H1 (cell line): ENCODE measurements around the gene ARL6IP4. TPM values are rescaled to one million over a fixed set of nuclear protein-coding genes. Genes with fewer than 3 reads are reported as not detected.

Source experiments
- CTCF ChIA-PET: fragments of 300-600 bp; sonication (Branson Sonifier 250); formaldehyde crosslinking; loops from one replicate; lab custom pipeline; 2021; ENCODE audit not compliant: partially characterized antibody; lab: Charles Lee
- POLR2A ChIA-PET: fragments of 300-600 bp; sonication (Branson Sonifier 250); formaldehyde crosslinking; loops from one replicate; lab custom pipeline; 2021; ENCODE audit warnings: inconsistent platforms; ENCODE audit not compliant: partially characterized antibody; lab: Charles Lee
- DNase-seq, 2 experiments: peaks; one replicate each; pipeline versions ENCODE4 v3.0.0 to v3.0.0-alpha.2; 2010 to 2022; ENCODE audit warnings: low spot score in 2 of 2, low read depth in 1 of 2, mixed read lengths in 1 of 2
- FAIRE-seq: peaks from 2 replicates; lab custom pipeline; 2011; peaks lifted over from hg19 to GRCh38; lab: Jason Lieb, UNC
- H2AFZ ChIP-seq: 2 replicates; pipeline ENCODE4 v1.8.1; 2012; ENCODE audit warnings: low read length, inconsistent platforms
- H2AK5ac ChIP-seq: 2 replicates; pipeline ENCODE4 v1.6.1; 2013; ENCODE audit warnings: low read depth, low read length
- H2BK120ac ChIP-seq: replicated peaks from 2 replicates; pipeline ENCODE3; 2013; ENCODE audit warnings: low read depth, low read length, inconsistent platforms
- H2BK12ac ChIP-seq: 2 replicates; pipeline ENCODE4 v1.6.1; 2013; ENCODE audit warnings: low read depth, low read length
- H2BK15ac ChIP-seq: 2 replicates; pipeline ENCODE4 v1.6.1; 2013; ENCODE audit warnings: low read length
- H2BK20ac ChIP-seq: 2 replicates; pipeline ENCODE4 v1.6.1; 2013; ENCODE audit warnings: low read length
- H2BK5ac ChIP-seq: 2 replicates; pipeline ENCODE4 v1.6.1; 2013; ENCODE audit warnings: low read depth, low read length
- H3K14ac ChIP-seq: 2 replicates; pipeline ENCODE4 v1.6.1; 2013; ENCODE audit warnings: inconsistent platforms; ENCODE audit not compliant: insufficient read length
- H3K18ac ChIP-seq: 2 replicates; pipeline ENCODE4 v1.6.1; 2013; ENCODE audit warnings: low read length; ENCODE audit errors: extremely low read depth
- H3K23ac ChIP-seq: 2 replicates; pipeline ENCODE4 v1.6.1; 2013; ENCODE audit warnings: inconsistent platforms; ENCODE audit not compliant: insufficient read length
- H3K23me2 ChIP-seq: 2 replicates; pipeline ENCODE4 v1.6.1; 2013; ENCODE audit warnings: low read depth, low read length
- H3K27ac ChIP-seq: 2 replicates; pipeline ENCODE4 v1.6.1; 2011; ENCODE audit warnings: low read depth, low read length, inconsistent platforms
- H3K27me3 ChIP-seq, 4 experiments: replicated peaks in 1 of 4; 1 replicate in 1 of 4; 2 replicates in 3 of 4; pipeline versions ENCODE4 v1.6.1 to v1.8.1; 2011 to 2013; ENCODE audit warnings: low read length in 3 of 4, mild to moderate bottlenecking in 3 of 4, inconsistent platforms in 2 of 4, mixed read lengths in 2 of 4, moderate library complexity in 1 of 4; ENCODE audit not compliant: control insufficient read depth in 3 of 4, insufficient read depth in 3 of 4; ENCODE audit errors: extremely low read depth in 1 of 4
- H3K36me3 ChIP-seq, 4 experiments: 2 replicates each; pipeline versions ENCODE4 v1.6.1 to v1.8.1; 2011 to 2013; ENCODE audit warnings: mild to moderate bottlenecking in 4 of 4, low read length in 3 of 4, moderate library complexity in 2 of 4, control low read depth in 1 of 4, inconsistent platforms in 1 of 4; ENCODE audit not compliant: insufficient read depth in 4 of 4, control insufficient read depth in 2 of 4
- H3K4ac ChIP-seq: replicated peaks from 2 replicates; pipeline ENCODE3; 2013; ENCODE audit warnings: low read length, low read depth, mixed read lengths, inconsistent platforms; ENCODE audit not compliant: insufficient read length
- H3K4me1 ChIP-seq, 4 experiments: replicated peaks in 1 of 4; 1 replicate in 1 of 4; 2 replicates in 3 of 4; pipeline versions ENCODE4 v1.6.1 to v1.8.1; 2011 to 2013; ENCODE audit warnings: low read length in 3 of 4, inconsistent platforms in 2 of 4, mixed read lengths in 1 of 4; ENCODE audit not compliant: insufficient read depth in 4 of 4, control insufficient read depth in 3 of 4
- H3K4me2 ChIP-seq, 2 experiments: 2 replicates each; pipeline versions ENCODE4 v1.6.1 to v1.8.1; 2011 to 2013; ENCODE audit warnings: low read depth in 2 of 2, low read length in 2 of 2, control low read depth in 1 of 2, inconsistent platforms in 1 of 2, mild to moderate bottlenecking in 1 of 2; ENCODE audit not compliant: insufficient read depth in 1 of 2
- H3K4me3 ChIP-seq, 4 experiments: fragments of 200-600, 300-600 bp in 1 of 4; sonication (generic), shearing (Covaris generic), sonication (Bioruptor Twin) in 1 of 4; 2 replicates each; pipeline versions ENCODE4 v1.5.1 to v1.8.1; 2011 to 2016; ENCODE audit warnings: low read length in 4 of 4, low read depth in 3 of 4, control low read depth in 2 of 4, inconsistent platforms in 2 of 4, mild to moderate bottlenecking in 2 of 4, mixed read lengths in 1 of 4, moderate library complexity in 1 of 4; ENCODE audit not compliant: insufficient read depth in 2 of 4; ENCODE audit errors: extremely low read depth in 1 of 4
- H3K56ac ChIP-seq: replicated peaks from 2 replicates; pipeline ENCODE3; 2013; ENCODE audit warnings: low read depth, mild to moderate bottlenecking, mixed read lengths, low read length, inconsistent platforms; ENCODE audit not compliant: insufficient read length
- H3K79me1 ChIP-seq: 2 replicates; pipeline ENCODE4 v1.6.1; 2013; ENCODE audit warnings: low read depth, low read length, control low read depth
- H3K79me2 ChIP-seq, 2 experiments: 2 replicates each; pipeline versions ENCODE4 v1.6.1 to v1.8.1; 2012 to 2013; ENCODE audit warnings: low read length in 2 of 2, mild to moderate bottlenecking in 2 of 2, inconsistent platforms in 1 of 2; ENCODE audit not compliant: insufficient read depth in 2 of 2, control insufficient read depth in 1 of 2
- H3K9ac ChIP-seq, 4 experiments: replicated peaks in 1 of 4; 1 replicate in 1 of 4; 2 replicates in 3 of 4; pipeline versions ENCODE4 v1.6.1 to v1.8.1; 2011 to 2013; ENCODE audit warnings: low read depth in 3 of 4, low read length in 3 of 4, control low read depth in 2 of 4, mild to moderate bottlenecking in 2 of 4, moderate library complexity in 2 of 4, inconsistent platforms in 1 of 4; ENCODE audit errors: extremely low read depth in 1 of 4
- H3K9me3 ChIP-seq, 2 experiments: 2 replicates each; pipeline versions ENCODE4 v1.6.1 to v1.8.1; 2012 to 2013; ENCODE audit warnings: mild to moderate bottlenecking in 2 of 2, moderate library complexity in 2 of 2, control low read depth in 1 of 2, inconsistent platforms in 1 of 2, low read depth in 1 of 2, low read length in 1 of 2, mixed read lengths in 1 of 2; ENCODE audit not compliant: insufficient read depth in 2 of 2
- H4K20me1 ChIP-seq, 2 experiments: replicated peaks in 1 of 2; 2 replicates each; pipeline versions ENCODE3 to v1.8.1; 2011 to 2013; ENCODE audit warnings: inconsistent platforms in 2 of 2, low read length in 2 of 2, mild to moderate bottlenecking in 1 of 2; ENCODE audit not compliant: insufficient read depth in 2 of 2, control insufficient read depth in 1 of 2
- H4K5ac ChIP-seq: 2 replicates; pipeline ENCODE4 v1.6.1; 2013; ENCODE audit warnings: low read length, low read depth, mixed read lengths, inconsistent platforms; ENCODE audit not compliant: insufficient read length
- H4K8ac ChIP-seq: 2 replicates; pipeline ENCODE4 v1.8.0; 2013; ENCODE audit warnings: mild to moderate bottlenecking, moderate library complexity, low read length, inconsistent platforms; ENCODE audit not compliant: insufficient read depth; ENCODE audit errors: extremely low read depth
- H4K91ac ChIP-seq: replicated peaks from 2 replicates; pipeline ENCODE3; 2013; ENCODE audit warnings: low read length, mixed read lengths, inconsistent platforms; ENCODE audit not compliant: insufficient read length
- BCL11A ChIP-seq, 2 experiments: IDR thresholded peaks; one replicate each; pipeline ENCODE4 v1.6.1; 2011; ENCODE audit warnings: low read depth in 2 of 2, low read length in 2 of 2, mild to moderate bottlenecking in 2 of 2
- CTCF ChIP-seq, 3 experiments: IDR thresholded peaks; 1 replicate in 2 of 3; 2 replicates in 1 of 3; pipeline versions ENCODE4 v1.5.1 to v1.6.1; 2011; ENCODE audit warnings: low read length in 3 of 3, mild to moderate bottlenecking in 3 of 3, inconsistent platforms in 2 of 3, low read depth in 1 of 3, moderate library complexity in 1 of 3; ENCODE audit not compliant: insufficient read depth in 1 of 3; ENCODE audit errors: control extremely low read depth in 1 of 3
- GTF2F1 ChIP-seq: IDR thresholded peaks from 2 replicates; pipeline ENCODE4 v1.6.1; 2012; ENCODE audit warnings: low read depth, low read length, improper control_type of control experiment, borderline replicate concordance
- JUN ChIP-seq: IDR thresholded peaks from 2 replicates; pipeline ENCODE4 v1.6.1; 2011; ENCODE audit warnings: low read depth, mild to moderate bottlenecking, improper control_type of control experiment, low read length
- KDM5A ChIP-seq: fragments of 200-600 bp; IDR thresholded peaks from 2 replicates; pipeline ENCODE4 v1.7.1; 2012; ENCODE audit warnings: mild to moderate bottlenecking, low read length, inconsistent platforms, mixed read lengths
- MAFK ChIP-seq: IDR thresholded peaks from 2 replicates; pipeline ENCODE4 v1.6.1; 2012; ENCODE audit warnings: low read depth, mild to moderate bottlenecking, improper control_type of control experiment, low read length
- RAD21 ChIP-seq, 2 experiments: IDR thresholded peaks in 1 of 2; conservative IDR thresholded peaks in 1 of 2; 2 replicates each; pipeline ENCODE4 v1.6.1; 2011; ENCODE audit warnings: low read depth in 2 of 2, low read length in 2 of 2, improper control_type of control experiment in 1 of 2, inconsistent platforms in 1 of 2, mild to moderate bottlenecking in 1 of 2, moderate library complexity in 1 of 2
- RBBP5 ChIP-seq: IDR thresholded peaks from 2 replicates; pipeline ENCODE4 v1.7.1; 2012; ENCODE audit warnings: low read depth, mild to moderate bottlenecking, inconsistent platforms, low read length, moderate library complexity, borderline replicate concordance
- SIX5 ChIP-seq: IDR thresholded peaks from 2 replicates; pipeline ENCODE4 v1.6.1; 2011; ENCODE audit warnings: mild to moderate bottlenecking, low read depth, low read length
- TAF1 ChIP-seq: IDR thresholded peaks from 2 replicates; pipeline ENCODE4 v1.6.1; 2011; ENCODE audit warnings: mild to moderate bottlenecking, low read depth, low read length
- WGBS, 2 experiments: shearing (Covaris generic) in 1 of 2; methylation state at CpG; one replicate each; pipeline versions ENCODE4 v1.1.6 to v1.1.7; 2013 to 2015; ENCODE audit warnings: low lambda C conversion rate in 2 of 2, mixed read lengths in 2 of 2, inconsistent platforms in 1 of 2, low coverage in 1 of 2, missing lambda C conversion rate in 1 of 2; ENCODE audit not compliant: insufficient replicate concordance in 2 of 2, insufficient coverage in 1 of 2, insufficient read length in 1 of 2; ENCODE audit errors: extremely low coverage in 1 of 2, missing lambda C conversion rate in 1 of 2; 5-methylcytosine and 5-hydroxymethylcytosine counted together
- polyA plus RNA-seq, 7 experiments: library from polyadenylated mRNA; depleted of rRNA in 3 of 7; stranded (reverse) in 5 of 7; unstranded in 2 of 7; fragments of >200 nt in 5 of 7; fragments of 200-250 nt in 2 of 7; gene quantifications; 1 replicate in 5 of 7; 2 replicates in 1 of 7; 4 replicates in 1 of 7; pipeline versions ENCODE4 v1.2.1 to v1.2.3, GENCODE V29; 2011 to 2013; ENCODE audit warnings: missing spikeins in 2 of 7, mixed read lengths in 2 of 7
- total RNA-seq: library from RNA; stranded (reverse); fragmentation: NEBNext Ultra II Directional; extraction: Animal tissue kit (Norgen Biotek cat#: 25700); gene quantifications from 2 replicates; pipeline ENCODE4 v1.2.1, GENCODE V29; 2021

The ARL6IP4 gene
- total and polyA plus RNA-seq, 2 of the 8 experiments (the other 6 are each of a cell fraction or from before 2014, with no cell fraction given), result 76.4 to 109 TPM

GRCh38 chr12:122959566-122960192 lies 20.8 kb upstream of the ARL6IP4 start:
- Histone ChIP-seq H4K5ac (no peak overlapping the region), H3K23ac (no peak overlapping the region), H3K36me3 (peaks cover 0 to 3% (median 0%) of the 10 kb centered on the region in 4 experiments; a peak in 1 of 8 replicates), H3K4me3 (no peak overlapping the region), H3K18ac (no peak overlapping the region), H3K27ac (no peak overlapping the region), H3K14ac (no peak overlapping the region), H2BK5ac (no peak overlapping the region), H3K9me3 (no peaks in the 10 kb centered on the region), H3K9ac (no peak overlapping the region), H2BK20ac (no peak overlapping the region), H3K79me2 (no peaks in the 10 kb centered on the region), H2BK120ac (no peak overlapping the region), H3K23me2 (no peaks in the 10 kb centered on the region), H3K56ac (no peak overlapping the region), H4K20me1 (peaks cover under 1 to 11% of the 10 kb centered on the region in 2 experiments), H2AK5ac (no peak overlapping the region), H3K4me2 (no peak overlapping the region), H4K8ac (no peak overlapping the region), H3K79me1 (no peaks in the 10 kb centered on the region), H2BK12ac (no peak overlapping the region), H2BK15ac (no peak overlapping the region), H2AFZ (no peak overlapping the region), H3K27me3 (no peaks in the 10 kb centered on the region), H3K4ac (no peak overlapping the region), H4K91ac (no peak overlapping the region), H3K4me1 (peaks cover 0 to 5% (median 0%) of the 10 kb centered on the region in 4 experiments; a peak in 1 of 7 replicates)
- no peak for DNase-seq
- WGBS, 2 experiments, result 92% methylated on average over 34 of the region's 35 CpGs; no CpG with 5 or more reads in 1 of the 2 experiments
- ChIA-PET POLR2A (interaction anchor here (3.0 kb wide), 1 partner anchor 88 kb away, joined by 7 read pairs; no protein-coding TSS in a partner anchor), CTCF (interaction anchor here (1.6 kb wide), 1 partner anchor 11 kb away, joined by 4 read pairs; no protein-coding TSS in a partner anchor)
- no peak for FAIRE-seq
- TF ChIP-seq RAD21 (IDR thresholded peaks at IDR 0.05 in 1 of 2, conservative IDR thresholded peaks at IDR 0.05 in 1 of 2; ENCODE audit: low read depth in 2 of 2, low read length in 2 of 2) (no peak), JUN (no peak), GTF2F1 (no peak), CTCF (IDR thresholded peaks at IDR 0.05; ENCODE audit: control extremely low read depth in 1 of 3, insufficient read depth in 1 of 3, low read depth in 1 of 3, low read length in 3 of 3) (no peak), KDM5A (no peak), SIX5 (no peak), TAF1 (no peak), RBBP5 (no peak), BCL11A (IDR thresholded peaks at IDR 0.05; ENCODE audit: low read depth in 2 of 2, low read length in 2 of 2) (no peak), MAFK (no peak)
